Epithelial cell of proximal tubule (primary cell): ENCODE measurements around the gene FARS2. TPM values are rescaled to one million over a fixed set of nuclear protein-coding genes. Genes with fewer than 3 reads are reported as not detected.

Experiments
- DNase-seq: peaks from one replicate; pipeline ENCODE4 v3.0.0-alpha.2; 2011; ENCODE audit warnings: low read depth
- H3K4me3 ChIP-seq: 2 replicates; pipeline ENCODE4 v1.5.1; 2011; ENCODE audit warnings: low read depth, mild to moderate bottlenecking, low read length
- CTCF ChIP-seq: conservative IDR thresholded peaks from 2 replicates; pipeline ENCODE4 v1.5.1; 2012; ENCODE audit warnings: low read depth, mild to moderate bottlenecking, low read length
- total RNA-seq: library from RNA; depleted of rRNA; stranded (reverse); fragments of >200 nt; gene quantifications from 2 replicates; pipeline ENCODE4 v1.2.3, GENCODE V29; 2015

Gene FARS2
- total RNA-seq, 1 donor from 2014 or later: 7.7 TPM

- TF ChIP-seq CTCF: no peak
- no peak for DNase-seq
- no peak overlapping the region for H3K4me3 ChIP-seq
Measured at GRCh38 chr6:5290500-5290899, 29.2 kb downstream of the FARS2 start.

GRCh38 chr6:5292154-5292553 lies 30.8 kb downstream of the FARS2 start:
- no peak for TF ChIP-seq CTCF
- no peak overlapping the region for H3K4me3 ChIP-seq
- DNase-seq: no peak

DNA sequence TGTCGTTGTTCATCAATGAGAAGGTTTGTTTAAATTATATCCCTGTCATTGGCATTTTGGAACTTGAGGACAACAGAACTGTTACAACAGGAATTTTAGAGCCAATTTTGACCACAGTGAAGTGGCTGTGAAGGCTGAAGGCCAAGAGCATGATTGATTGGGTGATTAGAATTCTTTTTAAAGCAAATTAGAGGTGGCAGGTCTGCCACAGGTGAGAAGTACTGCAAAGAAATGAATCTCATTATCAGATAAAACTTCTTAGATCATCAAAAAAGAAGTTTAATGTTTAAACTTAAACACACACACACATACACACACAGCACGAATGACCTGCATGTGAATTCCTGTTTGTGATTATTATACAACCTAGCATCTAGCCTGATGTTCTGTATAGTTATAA lies 32.4 kb downstream of the FARS2 start:
- H3K4me3 ChIP-seq: no peak overlapping the region
- TF ChIP-seq CTCF: no peak
- no peak for DNase-seq

DNA sequence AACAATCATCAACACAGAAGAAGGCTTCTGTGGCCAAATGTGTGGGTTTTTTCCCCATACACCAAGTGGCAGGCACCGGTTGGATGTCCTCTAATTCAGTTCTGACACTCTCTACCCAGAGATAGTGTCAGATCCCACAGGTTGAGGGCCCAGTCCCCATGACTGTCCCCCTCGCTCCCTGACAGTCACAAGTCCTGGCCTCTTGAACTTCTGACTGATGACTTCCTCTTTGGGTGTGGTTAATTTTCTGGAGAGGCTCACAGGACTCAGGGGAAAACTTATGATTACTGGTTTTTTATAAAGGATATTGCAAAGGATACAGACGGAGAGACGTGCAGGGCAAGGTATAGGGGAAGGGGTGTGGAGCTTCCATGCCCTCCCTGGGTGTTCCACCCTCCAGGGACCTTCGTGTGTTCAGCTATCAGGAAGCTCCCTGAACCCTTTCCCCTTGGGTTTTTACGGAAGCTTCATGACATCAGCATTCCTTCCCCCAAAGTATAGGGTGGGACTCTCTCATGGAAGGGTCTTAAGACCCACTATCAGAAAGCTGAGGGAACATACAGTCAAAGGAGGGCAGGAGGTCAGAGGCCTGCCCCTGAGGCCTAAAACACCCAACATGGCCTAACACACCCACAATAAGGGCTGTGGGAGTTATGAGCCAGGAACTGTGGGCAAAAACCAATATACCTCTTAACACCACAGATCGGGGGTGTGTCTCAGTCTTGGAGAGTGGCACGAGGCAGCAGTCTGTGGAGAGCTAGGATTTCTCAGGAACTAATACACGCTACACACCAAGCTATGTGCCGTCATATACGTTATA lies 33.3 kb downstream of the FARS2 start:
- no peak overlapping the region for H3K4me3 ChIP-seq
- no peak for TF ChIP-seq CTCF
- DNase-seq: no peak

DNA sequence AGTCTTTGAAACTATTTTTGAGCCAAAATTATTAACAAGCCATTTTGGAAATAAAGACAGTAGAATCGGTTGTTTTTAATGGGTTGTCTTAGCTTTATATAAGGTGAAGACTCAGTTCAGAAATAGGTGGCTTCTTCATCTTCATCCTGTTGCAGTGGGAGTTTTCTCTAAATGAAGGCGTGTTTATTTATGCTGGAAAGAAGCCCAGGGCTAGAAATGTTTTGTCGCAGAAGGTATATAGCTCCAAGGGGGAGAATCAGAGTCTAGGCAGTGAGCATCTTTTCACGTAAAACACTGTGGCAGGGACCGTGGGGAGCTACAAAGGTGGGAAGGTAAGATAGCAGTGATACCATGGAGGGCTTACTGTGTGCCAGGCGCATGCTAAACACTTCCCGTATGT lies 34.3 kb downstream of the FARS2 start:
- no peak for TF ChIP-seq CTCF
- no peak for DNase-seq

DNA sequence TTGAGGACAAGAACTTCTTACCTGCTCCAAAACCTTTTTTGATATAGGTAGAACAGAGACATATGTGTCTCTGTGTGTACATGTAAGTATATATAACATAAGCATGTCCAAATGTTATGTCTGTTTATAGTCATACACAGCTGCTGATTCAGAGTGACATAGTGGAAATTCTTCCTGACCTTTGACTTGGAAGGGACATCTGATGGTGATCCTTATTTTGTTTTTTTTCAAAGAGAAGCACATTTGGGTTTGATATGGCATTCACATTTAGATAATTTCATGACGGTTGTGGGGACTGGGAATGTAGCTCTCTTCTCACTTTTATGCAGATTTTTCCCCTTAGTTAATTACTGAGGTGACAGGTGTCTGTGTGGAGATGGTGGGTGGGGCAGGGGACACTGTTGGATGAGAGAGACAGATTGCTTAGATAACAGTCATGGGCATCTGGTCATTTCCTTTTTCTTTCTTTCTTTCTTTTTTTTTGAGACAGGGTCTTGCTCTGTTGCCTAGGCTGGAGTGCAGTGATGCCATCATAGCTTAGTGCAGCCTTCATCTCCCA lies 39.0 kb downstream of the FARS2 start:
- no peak for DNase-seq
- no peak overlapping the region for H3K4me3 ChIP-seq
- no peak for TF ChIP-seq CTCF

More for the DNA sequence above, 34.3 kb downstream of the FARS2 start:
- H3K4me3 ChIP-seq: no peak overlapping the region
